Hematopoietic multipotent progenitor cell treated with erythropoietin and hydrocortisone succinate and interleukin-3 and kit ligand, for 17 days (in vitro differentiated cells): ENCODE data around the gene CCDC88A.
"Not testable (repeated sequence)": the region's sequence is repeated elsewhere in the genome, so short reads cannot be mapped to it uniquely, and the experiment has no call there.

Experiments
- DNase-seq: peaks from one replicate; pipeline ENCODE4 v3.0.0-alpha.2; 2015; ENCODE audit warnings: low spot score

The CCDC88A gene

GRCh38 chr2:55301277-55301676, 118.4 kb downstream of the CCDC88A start:
- no peak for DNase-seq

- no peak for DNase-seq
Observed at GRCh38 chr2:55296393-55296792, 123.3 kb downstream of the CCDC88A start.

GRCh38 chr2:55283083-55283482, 136.6 kb downstream of the CCDC88A start:
- no peak for DNase-seq

GRCh38 chr2:55282110-55282917, 137.3 kb downstream of the CCDC88A start:
- peak; percentile 76 for DNase-seq

- DNase-seq, result not testable (repeated sequence)
Observed at GRCh38 chr2:55280851-55281546, 138.7 kb downstream of the CCDC88A start.

GRCh38 chr2:55279859-55280424, 139.7 kb downstream of the CCDC88A start:
- not testable (repeated sequence) for DNase-seq

- not testable (repeated sequence) for DNase-seq
Observed at GRCh38 chr2:55279214-55279835, 140.3 kb downstream of the CCDC88A start.

- DNase-seq, result no peak
Observed at GRCh38 chr2:55277310-55277709, 142.3 kb downstream of the CCDC88A start.

GRCh38 chr2:55274346-55274745, 145.3 kb downstream of the CCDC88A start:
- not testable (repeated sequence) for DNase-seq

GRCh38 chr2:55269645-55269990, 150.0 kb downstream of the CCDC88A start:
- DNase-seq, result no peak

GRCh38 chr2:55268907-55269644, 150.6 kb downstream of the CCDC88A start, which contains the start of gene MTIF2:
MTIF2 (minus strand) TSS chr2:55269231; CDS start chr2:55263858, 5,373 bp downstream.
- peak; percentile 80 for DNase-seq

- no peak for DNase-seq
Observed at GRCh38 chr2:55268288-55268906, 151.3 kb downstream of the CCDC88A start.

- not testable (repeated sequence) for DNase-seq
Observed at GRCh38 chr2:55259586-55259985, 160.1 kb downstream of the CCDC88A start.

- no peak for DNase-seq
Observed at GRCh38 chr2:55252832-55253231, 166.8 kb downstream of the CCDC88A start.

GRCh38 chr2:55247025-55247424, 172.6 kb downstream of the CCDC88A start:
- no peak for DNase-seq

GRCh38 chr2:55245411-55245810, 174.2 kb downstream of the CCDC88A start:
- no peak for DNase-seq

GRCh38 chr2:55242617-55243016, 177.0 kb downstream of the CCDC88A start:
- DNase-seq, result no peak

GRCh38 chr2:55241582-55241981, 178.1 kb downstream of the CCDC88A start:
- not testable (repeated sequence) for DNase-seq

GRCh38 chr2:55239656-55240222, 179.9 kb downstream of the CCDC88A start:
- DNase-seq, result no peak
